ENCODE measurements around the gene YRDC. TPM values are rescaled to one million over a fixed set of nuclear protein-coding genes. Genes with fewer than 3 reads are reported as not detected.
A peak's percentile ranks its signal among the peaks of the same experiment; 100 is the strongest.

YRDC gene
- total and polyA plus RNA-seq, 9 of the 15 experiments (the other 6 are each of a cell fraction or from before 2014, with no cell fraction given), result 11.1 to 58.5 (median 49.8) TPM

GRCh38 chr1:37776946-37777516 is 31.0 kb downstream of the YRDC start:
- Histone ChIP-seq H3K27me3 (ENCODE audit: control insufficient read depth in 2 of 2, insufficient read depth in 2 of 2, low read length in 2 of 2) (peaks cover 15 to 27% of the 10 kb centered on the region in 2 experiments; a peak in 4 of 5 replicates), H3K4me2 (ENCODE audit: insufficient read depth, low read length) (no peak overlapping the region), H4K20me1 (replicated peaks; ENCODE audit: control insufficient read depth, insufficient read depth, low read length) (0 out of 2 replicates have a peak, but pooled peaks cover 4% of the 10 kb centered on the region), H3K4me3 (no peak overlapping the region), H3K9me3 (replicated peaks; ENCODE audit: control insufficient read depth, insufficient read depth, low read depth, low read length) (no peaks in the 10 kb centered on the region; the same call in 1 of the 2 replicates), H2AFZ (ENCODE audit: low read depth, low read length) (no peak overlapping the region), H3K9ac (ENCODE audit: insufficient read depth in 1 of 2, low read depth in 2 of 2, low read length in 2 of 2) (no peak overlapping the region), H3K27ac (ENCODE audit: extremely low read depth, low read depth, low read length) (no peak overlapping the region), H3K79me2 (ENCODE audit: control insufficient read depth, insufficient read depth, low read length) (no peaks in the 10 kb centered on the region), H3K9me1 (ENCODE audit: control insufficient read depth, insufficient read depth, low read length) (no peaks in the 10 kb centered on the region), H3K36me3 (ENCODE audit: control insufficient read depth, insufficient read depth, low read length) (no peaks in the 10 kb centered on the region), H3K4me1 (replicated peaks in 1 of 2; ENCODE audit: control insufficient read depth in 2 of 2, insufficient read depth in 2 of 2, low read length in 2 of 2) (no peaks in the 10 kb centered on the region)
- ChIA-PET POLR2A (interaction anchor here (0.6 to 0.8 kb wide), 3 partner anchors 11 to 507 kb away, joined by 3 read pairs; no protein-coding TSS in a partner anchor), CTCF (ENCODE audit: low intra/inter-chr PET ratio) (no interaction called here)
- TF ChIP-seq KAT8 (IDR thresholded peaks at IDR 0.05; ENCODE audit: low read depth) (no peak), BMI1 (IDR thresholded peaks at IDR 0.05; ENCODE audit: low read length) (no peak), TSHZ1 (CRISPR knock-in tag; IDR thresholded peaks at IDR 0.05) (no peak), MITF (IDR thresholded peaks at IDR 0.05) (no peak), POLR3A (IDR thresholded peaks at IDR 0.05; ENCODE audit: borderline replicate concordance, extremely low read depth, insufficient read depth, insufficient read length) (no peak), E2F1 (CRISPR knock-in tag; IDR thresholded peaks at IDR 0.05) (no peak), CBX3 (IDR thresholded peaks at IDR 0.05; ENCODE audit: borderline replicate concordance in 1 of 2, low read length in 2 of 2) (no peak), PHB2 (IDR thresholded peaks at IDR 0.05; ENCODE audit: low read depth) (no peak), ZNF511 (CRISPR knock-in tag; IDR thresholded peaks at IDR 0.05) (no peak), EWSR1 (IDR thresholded peaks at IDR 0.05; ENCODE audit: borderline replicate concordance, low read depth, partially characterized antibody) (no peak), ZNF764 (CRISPR knock-in tag; IDR thresholded peaks at IDR 0.05; ENCODE audit: low read depth) (no peak), MLX (CRISPR knock-in tag; conservative IDR thresholded peaks at IDR 0.05) (no peak), PHB (CRISPR knock-in tag; IDR thresholded peaks at IDR 0.05) (no peak)
- intact Hi-C loops (cut with micrococcal nuclease) (no loop called here), in situ Hi-C loops (cut with MboI) (no loop called here)
- no peak for DNase-seq (ENCODE audit: extremely low read depth in 1 of 4, low spot score in 3 of 4)
- ATAC-seq, result peak; percentile 50; the same call in 2 of the 3 replicates
- 3% methylated on average over 4 of the region's 4 CpGs for WGBS (ENCODE audit: insufficient coverage, low coverage, missing lambda C conversion rate)
- no peak for FAIRE-seq
- BruUV-seq (replicated peaks), result no TSS peak
